Neural progenitor cell (in vitro differentiated cells): ENCODE data around the gene ARHGAP19. TPM values are rescaled to one million over a fixed set of nuclear protein-coding genes. Genes with fewer than 3 reads are reported as not detected.

Source experiments
- DNase-seq: peaks from one replicate; pipeline ENCODE4 v3.0.0-alpha.2; 2016; ENCODE audit warnings: low spot score
- H2AFZ ChIP-seq: fragments of 200-600 bp; sonication (generic); replicated peaks from 2 replicates; pipeline ENCODE4 v1.6.1; 2016; ENCODE audit warnings: antibody characterized with exemption
- H3F3A ChIP-seq: fragments of 200-600 bp; sonication (generic); 2 replicates; pipeline ENCODE4 v1.6.1; 2016; ENCODE audit warnings: antibody characterized with exemption, low read depth
- H3K27ac ChIP-seq: fragments of 200-600 bp; sonication (generic); 2 replicates; pipeline ENCODE4 v1.5.1; 2016; ENCODE audit warnings: mild to moderate bottlenecking
- H3K27me3 ChIP-seq: fragments of 200-600 bp; sonication (generic); 2 replicates; pipeline ENCODE4 v1.6.1; 2016; ENCODE audit warnings: mild to moderate bottlenecking, moderate library complexity
- H3K36me3 ChIP-seq: fragments of 200-600 bp; sonication (generic); 2 replicates; pipeline ENCODE4 v1.5.1; 2016
- H3K4me1 ChIP-seq: fragments of 200-600 bp; sonication (generic); 2 replicates; pipeline ENCODE4 v1.6.1; 2016; ENCODE audit warnings: mixed run types
- H3K4me2 ChIP-seq: fragments of 200-600 bp; sonication (generic); 2 replicates; pipeline ENCODE4 v1.6.1; 2016
- H3K4me3 ChIP-seq: fragments of 200-600 bp; sonication (generic); 2 replicates; pipeline ENCODE4 v1.5.1; 2016
- H3K79me2 ChIP-seq: fragments of 200-600 bp; sonication (generic); 2 replicates; pipeline ENCODE4 v1.6.1; 2016; ENCODE audit warnings: low read depth
- H3K9ac ChIP-seq: fragments of 200-600 bp; sonication (generic); 2 replicates; pipeline ENCODE4 v1.6.1; 2016
- H3K9me3 ChIP-seq: fragments of 200-600 bp; sonication (generic); 2 replicates; pipeline ENCODE4 v1.5.1; 2016; ENCODE audit warnings: low read depth
- H4K20me1 ChIP-seq: fragments of 200-600 bp; sonication (generic); 2 replicates; pipeline ENCODE4 v1.6.1; 2016; ENCODE audit warnings: low read depth
- H3K27ac Mint-ChIP-seq: 3 replicates; pipeline ENCODE4 v1.8.0; 2021; ENCODE audit warnings: mixed read lengths
- H3K27me3 Mint-ChIP-seq: 2 replicates; pipeline ENCODE4 v1.8.0; 2022; ENCODE audit warnings: low read depth, mild to moderate bottlenecking, inconsistent platforms, moderate library complexity, mixed read lengths; ENCODE audit not compliant: insufficient read depth
- H3K36me3 Mint-ChIP-seq: 3 replicates; pipeline ENCODE4 v1.8.0; 2021; ENCODE audit warnings: mixed read lengths
- H3K4me1 Mint-ChIP-seq: 3 replicates; pipeline ENCODE4 v1.8.0; 2021; ENCODE audit warnings: mixed read lengths
- H3K4me3 Mint-ChIP-seq: 3 replicates; pipeline ENCODE4 v1.8.0; 2021; ENCODE audit warnings: mild to moderate bottlenecking, moderate library complexity, mixed read lengths
- H3K9me3 Mint-ChIP-seq: 3 replicates; pipeline ENCODE4 v1.8.0; 2020; ENCODE audit warnings: mixed read lengths
- EZH2 ChIP-seq: fragments of 200-600 bp; sonication (generic); IDR thresholded peaks from 2 replicates; pipeline ENCODE4 v1.6.1; 2017; ENCODE audit warnings: antibody characterized with exemption, mild to moderate bottlenecking, moderate library complexity
- EZH2phosphoT487 ChIP-seq: fragments of 200-600 bp; sonication (generic); IDR thresholded peaks from 2 replicates; pipeline ENCODE4 v1.6.1; 2017; ENCODE audit warnings: antibody characterized with exemption
- total RNA-seq: library from RNA; depleted of rRNA; stranded (reverse); fragments of >200 nt; gene quantifications from 2 replicates; pipeline ENCODE4 v1.2.3, GENCODE V29; 2015; ENCODE audit warnings: low replicate concordance
- TF ChIP-seq, protein P1 (sequence below): fragments of 200-600 bp; sonication (generic); IDR thresholded peaks from 2 replicates; pipeline ENCODE4 v1.5.1; 2017; ENCODE audit warnings: antibody characterized with exemption, mild to moderate bottlenecking

Gene ARHGAP19
- total RNA-seq, 1 donor from 2014 or later: 88.8 TPM

DNA sequence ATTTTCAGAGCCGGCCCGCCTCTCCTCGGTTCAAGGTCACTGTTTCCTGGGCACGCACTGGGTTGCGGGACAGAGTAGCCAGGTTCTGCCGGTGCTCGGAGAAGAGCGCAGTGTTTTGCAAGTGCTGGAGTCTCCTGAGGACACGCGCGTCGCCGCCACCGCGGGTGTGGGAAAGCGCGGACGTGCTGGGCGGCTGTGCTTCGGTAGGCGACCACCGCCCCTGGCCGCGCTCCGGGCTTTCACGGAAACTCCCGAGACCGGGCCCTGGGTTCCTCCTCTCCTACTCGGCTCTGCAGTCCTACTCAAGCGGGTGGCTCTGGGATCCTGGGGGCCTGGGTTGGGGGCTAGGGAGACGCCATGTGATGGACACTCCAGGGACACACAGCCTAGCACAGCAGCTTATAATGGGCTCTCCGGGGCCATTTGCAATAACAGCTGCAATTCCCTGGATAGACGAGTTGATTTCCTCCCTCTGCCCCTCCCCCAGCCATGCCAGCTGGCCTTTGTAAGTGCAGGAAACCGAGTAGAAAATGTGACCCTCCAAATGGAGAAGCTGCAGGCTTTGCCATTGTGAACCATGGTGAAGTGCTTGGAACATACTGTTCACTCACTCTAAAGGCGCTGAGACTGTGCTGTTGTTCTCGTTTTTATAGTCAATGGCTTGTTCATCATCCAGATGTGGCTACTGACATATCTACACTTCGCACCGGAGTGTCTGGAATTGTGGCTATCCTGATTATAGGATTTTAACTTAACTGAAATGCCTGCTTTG, 28.8 kb upstream of the ARHGAP19 start:
- H3K27ac ChIP-seq: no peak overlapping the region
- H3K9me3 Mint-ChIP-seq: no peaks in the 10 kb centered on the region
- peak; percentile 58 for DNase-seq
- peaks cover 32% of the 10 kb centered on the region for H3K27me3 ChIP-seq
- peaks cover 19% of the 10 kb centered on the region for H3K4me1 ChIP-seq
- H3K79me2 ChIP-seq: peaks cover 14% of the 10 kb centered on the region
- H3K4me1 Mint-ChIP-seq: peaks cover 19% of the 10 kb centered on the region
- H3K4me2 ChIP-seq: peak overlapping the region; percentile 95
- H3K27me3 Mint-ChIP-seq: peaks cover 42% of the 10 kb centered on the region
- TF ChIP-seq EZH2phosphoT487: peak; percentile 35
- TF ChIP-seq, protein P1, sequence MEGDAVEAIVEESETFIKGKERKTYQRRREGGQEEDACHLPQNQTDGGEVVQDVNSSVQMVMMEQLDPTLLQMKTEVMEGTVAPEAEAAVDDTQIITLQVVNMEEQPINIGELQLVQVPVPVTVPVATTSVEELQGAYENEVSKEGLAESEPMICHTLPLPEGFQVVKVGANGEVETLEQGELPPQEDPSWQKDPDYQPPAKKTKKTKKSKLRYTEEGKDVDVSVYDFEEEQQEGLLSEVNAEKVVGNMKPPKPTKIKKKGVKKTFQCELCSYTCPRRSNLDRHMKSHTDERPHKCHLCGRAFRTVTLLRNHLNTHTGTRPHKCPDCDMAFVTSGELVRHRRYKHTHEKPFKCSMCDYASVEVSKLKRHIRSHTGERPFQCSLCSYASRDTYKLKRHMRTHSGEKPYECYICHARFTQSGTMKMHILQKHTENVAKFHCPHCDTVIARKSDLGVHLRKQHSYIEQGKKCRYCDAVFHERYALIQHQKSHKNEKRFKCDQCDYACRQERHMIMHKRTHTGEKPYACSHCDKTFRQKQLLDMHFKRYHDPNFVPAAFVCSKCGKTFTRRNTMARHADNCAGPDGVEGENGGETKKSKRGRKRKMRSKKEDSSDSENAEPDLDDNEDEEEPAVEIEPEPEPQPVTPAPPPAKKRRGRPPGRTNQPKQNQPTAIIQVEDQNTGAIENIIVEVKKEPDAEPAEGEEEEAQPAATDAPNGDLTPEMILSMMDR: no peak
- H4K20me1 ChIP-seq: peaks cover 27% of the 10 kb centered on the region
- H3K9me3 ChIP-seq: no peaks in the 10 kb centered on the region
- no peaks in the 10 kb centered on the region for H3K36me3 ChIP-seq
- H3K4me3 ChIP-seq: peak overlapping the region; percentile 95
- H3F3A ChIP-seq: peaks cover 32% of the 10 kb centered on the region
- no peak overlapping the region for H3K27ac Mint-ChIP-seq
- peak overlapping the region; percentile 85 for H3K4me3 Mint-ChIP-seq
- no peak overlapping the region for H2AFZ ChIP-seq
- no peaks in the 10 kb centered on the region for H3K36me3 Mint-ChIP-seq
- no peak overlapping the region for H3K9ac ChIP-seq

DNA sequence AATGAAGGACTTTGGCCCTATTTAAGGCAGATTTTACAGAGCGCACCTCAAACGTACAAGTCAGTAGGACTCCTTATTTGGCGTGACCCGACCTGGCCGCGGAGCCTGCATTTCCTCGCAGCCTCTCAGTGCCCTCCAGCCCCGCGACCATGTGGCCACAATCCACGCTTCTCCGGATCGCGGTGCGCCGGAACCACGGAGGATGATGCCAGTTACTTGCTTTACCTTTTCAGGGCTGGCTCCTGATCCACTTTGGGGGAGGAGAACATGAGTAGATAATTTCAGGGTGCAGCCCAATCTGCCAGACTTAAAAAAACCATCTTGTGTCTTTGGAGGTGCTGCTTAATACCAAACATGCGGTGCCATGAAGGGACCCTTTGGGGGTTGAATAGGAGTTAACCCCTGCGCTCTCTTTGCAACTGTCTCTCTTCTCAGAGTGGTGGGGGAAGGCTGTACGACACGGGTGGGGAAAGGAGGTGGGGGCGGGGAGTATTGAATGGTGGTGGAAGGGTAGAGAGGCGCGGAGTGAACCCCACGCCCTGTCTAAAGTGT, 28.1 kb upstream of the ARHGAP19 start:
- Mint-ChIP-seq H3K4me1 (peaks cover 19% of the 10 kb centered on the region), H3K4me3 (peak overlapping the region; percentile 85), H3K27ac (no peak overlapping the region), H3K36me3 (no peaks in the 10 kb centered on the region), H3K27me3 (peaks cover 45% of the 10 kb centered on the region), H3K9me3 (no peaks in the 10 kb centered on the region)
- Histone ChIP-seq H3K79me2 (peaks cover 14% of the 10 kb centered on the region), H4K20me1 (peaks cover 27% of the 10 kb centered on the region), H2AFZ (no peak overlapping the region), H3K36me3 (no peaks in the 10 kb centered on the region), H3K9ac (no peak overlapping the region), H3K4me1 (peaks cover 19% of the 10 kb centered on the region), H3F3A (peaks cover 32% of the 10 kb centered on the region), H3K4me2 (peak overlapping the region; percentile 95), H3K27ac (no peak overlapping the region), H3K4me3 (peak overlapping the region; percentile 95), H3K9me3 (no peaks in the 10 kb centered on the region), H3K27me3 (peaks cover 32% of the 10 kb centered on the region)
- TF ChIP-seq EZH2phosphoT487 (peak; percentile 63), EZH2 (peak; percentile 13)
- TF ChIP-seq, protein P1: no peak
- no peak for DNase-seq

DNA sequence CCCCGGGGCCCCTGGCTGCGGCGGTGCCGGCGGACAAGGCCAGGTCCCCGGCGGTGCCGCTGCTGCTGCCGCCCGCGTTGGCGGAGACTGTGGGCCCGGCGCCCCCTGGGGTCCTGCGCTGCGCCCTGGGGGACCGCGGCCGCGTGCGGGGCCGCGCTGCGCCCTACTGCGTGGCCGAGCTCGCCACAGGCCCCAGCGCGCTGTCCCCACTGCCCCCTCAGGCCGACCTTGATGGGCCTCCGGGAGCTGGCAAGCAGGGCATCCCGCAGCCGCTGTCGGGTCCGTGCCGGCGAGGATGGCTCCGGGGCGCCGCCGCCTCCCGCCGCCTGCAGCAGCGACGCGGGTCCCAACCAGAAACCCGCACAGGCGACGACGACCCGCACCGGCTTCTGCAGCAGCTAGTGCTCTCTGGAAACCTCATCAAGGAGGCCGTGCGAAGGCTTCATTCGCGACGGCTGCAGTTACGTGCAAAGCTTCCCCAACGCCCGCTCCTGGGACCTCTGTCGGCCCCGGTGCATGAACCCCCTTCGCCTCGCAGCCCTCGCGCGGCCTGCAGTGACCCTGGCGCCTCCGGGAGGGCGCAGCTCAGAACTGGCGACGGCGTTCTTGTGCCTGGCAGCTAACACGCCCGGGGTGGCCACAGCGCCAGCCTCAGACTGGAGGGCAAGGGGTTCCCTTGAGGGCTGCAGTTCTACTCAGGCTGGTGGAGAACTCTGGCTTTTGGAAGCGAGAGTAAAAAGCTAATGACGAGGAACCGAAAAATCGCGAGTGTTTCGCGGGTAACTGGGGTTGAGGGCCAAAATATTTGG, 27.4 kb upstream of the ARHGAP19 start:
- peaks cover 14% of the 10 kb centered on the region for H3K79me2 ChIP-seq
- Mint-ChIP-seq H3K36me3 (no peaks in the 10 kb centered on the region), H3K4me1 (peaks cover 19% of the 10 kb centered on the region), H3K9me3 (no peaks in the 10 kb centered on the region), H3K27ac (no peak overlapping the region), H3K27me3 (peaks cover 45% of the 10 kb centered on the region), H3K4me3 (peak overlapping the region; percentile 85)
- H4K20me1 ChIP-seq: peaks cover 27% of the 10 kb centered on the region
- peak; percentile 85 for DNase-seq
- peak overlapping the region; percentile 95 for H3K4me3 ChIP-seq
- H3K9me3 ChIP-seq: no peaks in the 10 kb centered on the region
- H3K27ac ChIP-seq: no peak overlapping the region
- peak overlapping the region; percentile 55 for H2AFZ ChIP-seq
- peaks cover 19% of the 10 kb centered on the region for H3K4me1 ChIP-seq
- TF ChIP-seq, protein P1: peak; percentile 35
- TF ChIP-seq EZH2phosphoT487 (no peak), EZH2 (peak; percentile 52)
- H3K9ac ChIP-seq: no peak overlapping the region
- H3K27me3 ChIP-seq: peaks cover 32% of the 10 kb centered on the region
- H3K36me3 ChIP-seq: no peaks in the 10 kb centered on the region
- peaks cover 32% of the 10 kb centered on the region for H3F3A ChIP-seq
- peak overlapping the region; percentile 95 for H3K4me2 ChIP-seq
